ENCODE data around the gene MAP3K12.
"Not testable (repeated sequence)": the region's sequence is repeated elsewhere in the genome, so short reads cannot be mapped to it uniquely, and the experiment has no call there.

The MAP3K12 gene

DNA sequence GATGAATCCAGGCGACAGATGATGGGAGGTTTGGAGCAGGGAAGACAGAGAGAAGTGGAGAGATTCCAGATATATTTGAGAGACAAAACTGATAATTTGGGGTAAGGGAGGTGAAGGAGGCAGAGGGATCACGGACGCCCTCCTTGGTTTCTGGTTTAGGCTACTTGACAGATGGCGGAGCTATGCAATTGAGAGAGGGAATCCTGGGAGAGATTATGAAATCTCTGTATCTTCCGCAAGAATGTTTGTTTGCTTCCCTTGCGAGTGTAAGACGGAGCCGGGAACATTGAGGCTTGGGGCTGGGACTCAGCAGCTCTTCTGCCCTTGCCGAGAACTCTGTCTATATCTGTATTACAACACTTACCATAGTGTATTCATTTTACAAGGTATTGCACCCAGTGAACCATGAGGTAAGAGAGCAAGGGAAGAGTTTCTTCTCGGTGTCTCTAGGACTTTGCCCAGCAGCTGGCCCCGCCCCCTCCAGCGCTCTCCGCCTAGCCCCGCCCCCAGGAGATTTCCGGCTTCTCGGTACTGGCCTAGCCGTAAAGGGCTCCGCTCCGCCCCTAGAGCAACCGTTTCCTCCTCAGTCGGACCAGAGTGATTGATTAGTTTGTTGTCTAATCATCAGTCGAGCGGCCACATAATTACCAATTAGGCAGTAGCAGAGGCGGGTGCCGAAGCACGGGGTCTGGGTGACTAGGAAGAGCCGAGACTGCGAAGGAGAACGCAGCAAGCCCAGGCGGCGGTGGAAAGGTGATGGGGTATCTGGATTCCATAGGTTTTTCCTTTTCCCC, 58.0 kb downstream of the MAP3K12 start, which contains the start of gene PRR13:
Gene PRR13 (plus strand): TSS at position 695 of the 794 bp plus-strand sequence. CDS start 981 bp downstream, outside the sequence.
- peak; percentile 99 for DNase-seq (ENCODE audit: low spot score)

DNA sequence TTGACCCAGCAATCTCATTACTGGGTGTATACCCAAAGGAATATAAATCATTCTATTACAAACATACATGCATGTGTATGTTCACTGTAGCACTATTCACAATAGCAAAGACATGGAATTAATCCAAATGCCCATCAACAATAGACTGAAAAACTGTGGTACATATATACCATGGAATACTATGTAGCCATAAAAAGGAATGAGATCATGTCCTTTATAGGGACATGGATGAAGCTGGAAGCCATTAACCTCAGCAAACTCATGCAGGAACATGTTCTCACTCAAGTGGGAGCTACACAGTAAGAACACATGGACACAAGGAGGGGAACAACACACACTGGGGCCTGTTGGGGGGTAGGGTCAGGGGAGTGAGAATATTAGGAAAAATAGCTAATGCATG, 59.7 kb downstream of the MAP3K12 start:
- DNase-seq (ENCODE audit: low spot score), result not testable (repeated sequence)

DNA sequence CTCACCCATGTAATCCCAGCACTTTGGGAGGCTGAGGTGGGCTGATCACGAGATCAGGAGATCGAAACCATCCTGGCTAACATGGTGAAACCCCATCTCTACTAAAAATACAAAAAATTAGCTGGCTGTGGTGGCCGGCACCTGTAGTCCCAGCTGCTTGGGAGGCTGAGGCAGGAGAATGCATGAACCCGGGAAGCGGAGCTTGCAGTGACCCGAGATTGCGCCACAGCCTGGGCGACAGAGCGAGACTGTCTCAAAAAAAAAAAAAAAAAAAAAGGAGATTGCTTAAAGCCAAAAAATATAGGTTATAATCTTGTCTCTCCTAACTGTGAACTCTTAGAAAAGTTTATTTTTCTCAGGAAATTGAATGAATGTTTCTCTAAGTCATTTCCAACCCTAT, 63.9 kb downstream of the MAP3K12 start:
- DNase-seq (ENCODE audit: low spot score), result not testable (repeated sequence)

DNA sequence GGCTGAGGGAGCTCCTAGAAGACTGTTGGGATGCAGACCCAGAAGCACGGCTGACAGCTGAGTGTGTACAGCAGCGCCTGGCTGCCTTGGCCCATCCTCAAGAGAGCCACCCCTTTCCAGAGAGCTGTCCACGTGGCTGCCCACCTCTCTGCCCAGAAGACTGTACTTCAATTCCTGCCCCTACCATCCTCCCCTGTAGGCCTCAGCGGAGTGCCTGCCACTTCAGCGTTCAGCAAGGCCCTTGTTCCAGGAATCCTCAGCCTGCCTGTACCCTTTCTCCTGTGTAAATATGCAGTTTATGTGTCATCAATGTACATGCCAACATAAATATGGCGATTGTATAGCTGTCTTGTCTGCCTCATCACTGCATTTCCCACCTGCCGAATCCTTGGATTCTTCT, 68.1 kb downstream of the MAP3K12 start:
- DNase-seq (ENCODE audit: low spot score), result no peak

DNA sequence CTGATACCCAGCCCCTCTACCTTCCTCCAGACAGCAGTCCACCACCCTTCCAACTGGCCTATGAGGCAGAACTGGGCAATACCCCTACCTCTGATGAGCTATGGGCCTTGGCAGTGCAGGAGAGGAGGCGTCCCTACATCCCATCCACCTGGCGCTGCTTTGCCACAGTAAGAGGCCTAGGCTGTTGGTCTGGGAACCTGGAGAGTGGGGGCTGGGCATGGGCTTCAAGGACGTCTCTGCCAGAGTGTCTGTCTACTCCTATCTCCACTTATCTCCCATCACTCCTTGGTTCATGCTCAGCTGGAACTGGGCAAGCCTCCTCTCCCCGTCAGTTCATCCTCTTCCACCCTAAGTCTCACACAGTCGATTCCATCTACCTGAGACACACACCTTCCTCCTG, 69.1 kb downstream of the MAP3K12 start:
- no peak for DNase-seq (ENCODE audit: low spot score)
